Measurements from ENCODE around the gene SLBP.

Gene SLBP

GRCh38 chr4:1746919-1747602, 34.9 kb upstream of the SLBP start:
- Histone ChIP-seq H3K9ac (ENCODE audit: low read length) (no peak overlapping the region), H3K9me3 (ENCODE audit: control insufficient read depth, low read depth, low read length) (no peaks in the 10 kb centered on the region), H3K27me3 (ENCODE audit: control insufficient read depth, insufficient read depth, low read length) (no peaks in the 10 kb centered on the region), H3K36me3 (ENCODE audit: control insufficient read depth, low read depth, low read length) (peaks cover 19% of the 10 kb centered on the region), H3K4me3 (ENCODE audit: low read length) (no peak overlapping the region), H3K4me1 (ENCODE audit: control insufficient read depth, low read depth, low read length) (no peaks in the 10 kb centered on the region), H3K27ac (ENCODE audit: low read length) (no peak overlapping the region)

GRCh38 chr4:1746265-1746691, 34.2 kb upstream of the SLBP start:
- Histone ChIP-seq H3K4me3 (ENCODE audit: low read length) (no peak overlapping the region), H3K36me3 (ENCODE audit: control insufficient read depth, low read depth, low read length) (peaks cover 26% of the 10 kb centered on the region), H3K4me1 (ENCODE audit: control insufficient read depth, low read depth, low read length) (no peaks in the 10 kb centered on the region), H3K27me3 (ENCODE audit: control insufficient read depth, insufficient read depth, low read length) (no peaks in the 10 kb centered on the region), H3K9ac (ENCODE audit: low read length) (no peak overlapping the region), H3K27ac (ENCODE audit: low read length) (no peak overlapping the region), H3K9me3 (ENCODE audit: control insufficient read depth, low read depth, low read length) (no peaks in the 10 kb centered on the region)

DNA sequence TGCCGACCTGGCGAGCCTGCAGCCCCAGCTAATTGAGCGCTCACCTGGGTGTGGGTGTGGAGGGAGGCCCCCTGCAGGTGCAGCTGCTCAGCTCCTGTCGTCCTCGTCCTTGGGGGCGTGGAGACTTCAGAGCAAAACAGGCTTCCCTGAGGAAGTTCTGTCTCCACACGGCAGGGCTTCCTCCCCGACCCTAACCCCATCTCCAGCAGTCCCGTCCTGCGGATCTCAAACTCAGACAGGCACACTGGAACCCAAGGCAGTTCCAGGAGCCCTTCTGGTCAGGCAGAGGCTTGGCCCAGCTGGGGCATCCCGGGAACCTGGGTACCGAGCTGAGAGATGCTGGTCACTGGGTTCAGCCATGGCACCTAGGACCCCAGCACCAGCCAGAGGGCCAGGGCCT, 33.6 kb upstream of the SLBP start:
- Histone ChIP-seq H3K9ac (ENCODE audit: low read length) (no peak overlapping the region), H3K9me3 (ENCODE audit: control insufficient read depth, low read depth, low read length) (no peaks in the 10 kb centered on the region), H3K4me1 (ENCODE audit: control insufficient read depth, low read depth, low read length) (no peaks in the 10 kb centered on the region), H3K27me3 (ENCODE audit: control insufficient read depth, insufficient read depth, low read length) (no peaks in the 10 kb centered on the region), H3K27ac (ENCODE audit: low read length) (no peak overlapping the region), H3K4me3 (ENCODE audit: low read length) (no peak overlapping the region), H3K36me3 (ENCODE audit: control insufficient read depth, low read depth, low read length) (peaks cover 32% of the 10 kb centered on the region)

DNA sequence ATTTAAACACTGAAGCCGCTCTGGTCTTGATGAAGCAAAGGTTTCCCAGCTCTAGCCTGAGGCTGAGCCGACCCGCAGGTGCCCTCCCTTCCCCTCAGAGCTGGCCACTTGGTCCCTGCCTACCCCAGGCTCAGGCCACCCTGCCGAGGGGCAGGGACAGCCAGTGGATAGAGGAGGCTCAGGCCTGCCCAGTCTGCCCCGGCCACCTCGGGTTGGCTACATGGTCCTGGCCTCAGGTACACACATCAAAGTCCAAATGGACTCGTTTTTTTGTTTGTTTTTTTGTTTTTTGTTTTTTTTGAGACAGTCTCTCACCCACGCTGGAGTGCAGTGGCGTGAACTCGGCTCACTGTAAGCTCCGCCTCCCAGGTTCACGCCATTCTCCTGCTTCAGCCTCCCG, 33.0 kb upstream of the SLBP start:
- Histone ChIP-seq H3K27me3 (ENCODE audit: control insufficient read depth, insufficient read depth, low read length) (no peaks in the 10 kb centered on the region), H3K36me3 (ENCODE audit: control insufficient read depth, low read depth, low read length) (peaks cover 37% of the 10 kb centered on the region)

GRCh38 chr4:1744552-1744951, 32.4 kb upstream of the SLBP start:
- Histone ChIP-seq H3K36me3 (ENCODE audit: control insufficient read depth, low read depth, low read length) (peaks cover 43% of the 10 kb centered on the region), H3K4me1 (ENCODE audit: control insufficient read depth, low read depth, low read length) (no peaks in the 10 kb centered on the region), H3K27me3 (ENCODE audit: control insufficient read depth, insufficient read depth, low read length) (no peaks in the 10 kb centered on the region), H3K27ac (ENCODE audit: low read length) (no peak overlapping the region), H3K9me3 (ENCODE audit: control insufficient read depth, low read depth, low read length) (no peaks in the 10 kb centered on the region), H3K9ac (ENCODE audit: low read length) (no peak overlapping the region), H3K4me3 (ENCODE audit: low read length) (no peak overlapping the region)

More for the DNA sequence above, 33.0 kb upstream of the SLBP start:
- no peaks in the 10 kb centered on the region for H3K4me1 ChIP-seq (ENCODE audit: control insufficient read depth, low read depth, low read length)
- no peak overlapping the region for H3K27ac ChIP-seq (ENCODE audit: low read length)
- no peaks in the 10 kb centered on the region for H3K9me3 ChIP-seq (ENCODE audit: control insufficient read depth, low read depth, low read length)
- H3K4me3 ChIP-seq (ENCODE audit: low read length): no peak overlapping the region
- H3K9ac ChIP-seq (ENCODE audit: low read length): no peak overlapping the region

DNA sequence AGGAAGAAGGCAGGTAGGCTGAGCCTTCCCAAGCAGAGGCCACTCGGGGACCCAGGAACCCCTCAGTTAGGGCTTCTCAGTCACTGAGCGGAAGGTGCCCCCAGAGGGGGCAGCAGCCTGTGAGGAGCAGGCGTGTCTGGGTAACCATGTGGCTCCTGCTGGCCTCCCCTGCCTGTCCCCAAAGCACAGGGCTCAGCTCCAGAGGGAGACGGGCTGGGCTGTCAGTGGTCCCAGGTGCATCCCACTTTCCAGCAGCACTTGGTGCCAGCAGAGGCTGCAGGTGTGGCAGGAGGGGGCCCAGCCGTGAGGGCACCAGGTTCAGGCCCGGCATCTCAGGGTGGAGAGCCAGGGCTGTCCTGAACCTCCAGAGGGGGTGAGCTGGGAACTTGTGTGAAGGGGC, 31.9 kb upstream of the SLBP start:
- Histone ChIP-seq H3K9ac (ENCODE audit: low read length) (no peak overlapping the region), H3K4me1 (ENCODE audit: control insufficient read depth, low read depth, low read length) (no peaks in the 10 kb centered on the region), H3K4me3 (ENCODE audit: low read length) (no peak overlapping the region), H3K27ac (ENCODE audit: low read length) (no peak overlapping the region), H3K27me3 (ENCODE audit: control insufficient read depth, insufficient read depth, low read length) (no peaks in the 10 kb centered on the region), H3K9me3 (ENCODE audit: control insufficient read depth, low read depth, low read length) (no peaks in the 10 kb centered on the region), H3K36me3 (ENCODE audit: control insufficient read depth, low read depth, low read length) (peaks cover 49% of the 10 kb centered on the region)

- H3K9ac ChIP-seq (ENCODE audit: low read length): no peak overlapping the region
Measured at GRCh38 chr4:1743551-1743950, 31.4 kb upstream of the SLBP start.

GRCh38 chr4:1741208-1741607, 29.1 kb upstream of the SLBP start:
- no peak overlapping the region for H3K27ac ChIP-seq (ENCODE audit: low read length)

More at GRCh38 chr4:1743551-1743950, 31.4 kb upstream of the SLBP start:
- no peaks in the 10 kb centered on the region for H3K4me1 ChIP-seq (ENCODE audit: control insufficient read depth, low read depth, low read length)
- H3K4me3 ChIP-seq (ENCODE audit: low read length): no peak overlapping the region
- no peaks in the 10 kb centered on the region for H3K27me3 ChIP-seq (ENCODE audit: control insufficient read depth, insufficient read depth, low read length)
- no peak overlapping the region for H3K27ac ChIP-seq (ENCODE audit: low read length)
- H3K36me3 ChIP-seq (ENCODE audit: control insufficient read depth, low read depth, low read length): peaks cover 51% of the 10 kb centered on the region
- no peaks in the 10 kb centered on the region for H3K9me3 ChIP-seq (ENCODE audit: control insufficient read depth, low read depth, low read length)

DNA sequence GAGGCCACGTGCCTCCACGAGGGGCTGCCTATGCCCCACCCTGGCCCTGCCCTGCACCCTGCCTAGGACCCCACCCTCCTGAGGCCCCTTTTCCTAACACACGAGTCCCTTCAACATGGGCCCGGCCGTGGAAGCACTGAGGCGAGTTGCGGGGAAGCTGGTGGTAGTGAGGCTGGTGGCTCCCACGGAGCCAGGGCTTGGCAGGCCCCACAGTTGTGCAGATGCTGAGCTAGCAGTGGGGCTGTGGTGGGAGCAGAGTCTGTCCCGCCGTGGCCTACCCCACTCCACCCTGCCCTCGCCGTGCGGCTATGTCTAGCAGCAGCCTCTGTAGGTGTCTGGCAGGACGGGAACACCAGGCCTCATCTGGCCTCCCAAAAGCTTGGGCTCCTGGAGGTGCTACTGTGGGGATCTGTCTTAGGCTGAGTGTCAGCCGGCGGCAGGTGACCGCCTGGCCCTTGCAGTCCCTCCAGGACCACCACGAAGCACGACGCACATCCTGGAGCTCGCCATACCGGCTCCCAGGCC, 28.0 kb upstream of the SLBP start:
- Histone ChIP-seq H3K4me3 (ENCODE audit: low read length) (no peak overlapping the region), H3K4me1 (ENCODE audit: control insufficient read depth, low read depth, low read length) (no peaks in the 10 kb centered on the region), H3K9ac (ENCODE audit: low read length) (no peak overlapping the region), H3K27me3 (ENCODE audit: control insufficient read depth, insufficient read depth, low read length) (no peaks in the 10 kb centered on the region), H3K27ac (ENCODE audit: low read length) (no peak overlapping the region), H3K9me3 (ENCODE audit: control insufficient read depth, low read depth, low read length) (no peaks in the 10 kb centered on the region), H3K36me3 (ENCODE audit: control insufficient read depth, low read depth, low read length) (peaks cover 84% of the 10 kb centered on the region)

More at GRCh38 chr4:1741208-1741607, 29.1 kb upstream of the SLBP start:
- Histone ChIP-seq H3K4me3 (ENCODE audit: low read length) (no peak overlapping the region), H3K27me3 (ENCODE audit: control insufficient read depth, insufficient read depth, low read length) (no peaks in the 10 kb centered on the region), H3K9me3 (ENCODE audit: control insufficient read depth, low read depth, low read length) (no peaks in the 10 kb centered on the region), H3K36me3 (ENCODE audit: control insufficient read depth, low read depth, low read length) (peaks cover 75% of the 10 kb centered on the region), H3K9ac (ENCODE audit: low read length) (no peak overlapping the region), H3K4me1 (ENCODE audit: control insufficient read depth, low read depth, low read length) (no peaks in the 10 kb centered on the region)

- Histone ChIP-seq H3K4me1 (ENCODE audit: control insufficient read depth, low read depth, low read length) (no peaks in the 10 kb centered on the region), H3K27me3 (ENCODE audit: control insufficient read depth, insufficient read depth, low read length) (no peaks in the 10 kb centered on the region), H3K9ac (ENCODE audit: low read length) (no peak overlapping the region), H3K9me3 (ENCODE audit: control insufficient read depth, low read depth, low read length) (no peaks in the 10 kb centered on the region), H3K27ac (ENCODE audit: low read length) (no peak overlapping the region), H3K36me3 (ENCODE audit: control insufficient read depth, low read depth, low read length) (peaks cover 87% of the 10 kb centered on the region), H3K4me3 (ENCODE audit: low read length) (no peak overlapping the region)
Measured at GRCh38 chr4:1739358-1739757, 27.2 kb upstream of the SLBP start.

DNA sequence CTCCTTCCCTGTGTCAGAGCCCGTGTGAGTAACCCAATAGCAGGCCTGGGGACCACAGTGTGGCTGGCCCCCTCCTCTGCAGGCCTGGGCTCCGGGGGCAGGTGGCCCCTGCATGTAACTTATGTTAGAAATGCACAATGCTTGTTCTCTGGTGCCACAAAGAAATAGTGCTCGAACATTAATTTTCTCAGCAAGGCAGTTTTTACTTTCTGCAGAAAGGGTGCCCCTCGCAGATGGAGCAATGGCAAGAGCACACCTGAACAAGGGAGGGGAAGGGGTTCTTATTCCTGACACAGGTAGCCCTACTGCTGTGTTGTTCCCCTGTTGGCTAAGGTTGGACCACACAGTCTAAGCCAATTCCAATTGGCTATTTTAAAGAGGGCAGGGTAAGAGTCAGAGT, 26.3 kb upstream of the SLBP start:
- no peaks in the 10 kb centered on the region for H3K9me3 ChIP-seq (ENCODE audit: control insufficient read depth, low read depth, low read length)
- H3K4me3 ChIP-seq (ENCODE audit: low read length): no peak overlapping the region
- H3K27ac ChIP-seq (ENCODE audit: low read length): no peak overlapping the region
- no peak overlapping the region for H3K9ac ChIP-seq (ENCODE audit: low read length)
- H3K36me3 ChIP-seq (ENCODE audit: control insufficient read depth, low read depth, low read length): peaks cover 89% of the 10 kb centered on the region
- H3K4me1 ChIP-seq (ENCODE audit: control insufficient read depth, low read depth, low read length): no peaks in the 10 kb centered on the region
- H3K27me3 ChIP-seq (ENCODE audit: control insufficient read depth, insufficient read depth, low read length): no peaks in the 10 kb centered on the region

GRCh38 chr4:1737666-1738065, 25.5 kb upstream of the SLBP start:
- Histone ChIP-seq H3K4me3 (ENCODE audit: low read length) (no peak overlapping the region), H3K9me3 (ENCODE audit: control insufficient read depth, low read depth, low read length) (no peaks in the 10 kb centered on the region), H3K4me1 (ENCODE audit: control insufficient read depth, low read depth, low read length) (no peaks in the 10 kb centered on the region), H3K27me3 (ENCODE audit: control insufficient read depth, insufficient read depth, low read length) (no peaks in the 10 kb centered on the region), H3K36me3 (ENCODE audit: control insufficient read depth, low read depth, low read length) (peaks cover 91% of the 10 kb centered on the region), H3K9ac (ENCODE audit: low read length) (no peak overlapping the region), H3K27ac (ENCODE audit: low read length) (no peak overlapping the region)

All from iPS-18a (cell line).